Measurements from ENCODE around the gene WNT6. TPM values are rescaled to one million over a fixed set of nuclear protein-coding genes. Genes with fewer than 3 reads are reported as not detected.

Gene WNT6
- total RNA-seq, 1 experiment from 2014 or later: 0.33 TPM

- Histone ChIP-seq H3K79me2 (ENCODE audit: low read depth) (0 out of 2 replicates have a peak, but pooled peaks cover 3% of the 10 kb centered on the region), H2AFZ (no peak overlapping the region), H3K36me3 (ENCODE audit: low read depth) (no peaks in the 10 kb centered on the region), H3K4me2 (peak overlapping the region; percentile 72), H3F3A (ENCODE audit: insufficient read depth, low read depth) (peaks cover 16% of the 10 kb centered on the region; the same call in 1 of the 2 replicates), H3K9me2 (ENCODE audit: insufficient read depth) (no peaks in the 10 kb centered on the region), H3K9me3 (ENCODE audit: insufficient read depth, low read depth) (no peaks in the 10 kb centered on the region), H4K20me1 (ENCODE audit: insufficient read depth) (no peaks in the 10 kb centered on the region), H3K27ac (no peak overlapping the region), H3K4me3 (peak overlapping the region; percentile 52; the same call in 1 of the 2 replicates), H3K4me1 (replicated peaks; ENCODE audit: insufficient read depth) (peaks cover 20% of the 10 kb centered on the region), H3K27me3 (ENCODE audit: insufficient read depth, low read depth) (peaks cover 13% of the 10 kb centered on the region; the same call in 1 of the 2 replicates)
- no peak for TF ChIP-seq EZH2 (IDR thresholded peaks at IDR 0.05; ENCODE audit: low read depth)
- no peak for TF ChIP-seq CTCF (conservative IDR thresholded peaks at IDR 0.05)
- DNase-seq: no peak
- ChIA-PET CTCF (interaction anchor here (0.5 kb wide), 1 partner anchor 11 kb away, joined by 10 read pairs; no protein-coding TSS in a partner anchor), POLR2A (ENCODE audit: unreplicated experiment) (interaction anchor here (0.5 kb wide), 1 partner anchor 738 kb away, joined by 3 read pairs; no protein-coding TSS in a partner anchor)
- BruUV-seq (replicated peaks): no TSS peak
- intact Hi-C loops (cut with micrococcal nuclease; ENCODE audit: unreplicated experiment): no loop called here
Observed at GRCh38 chr2:218858671-218859555, 692 bp upstream of the WNT6 start.

GRCh38 chr2:218859988-218860831, 605 bp downstream of the WNT6 start:
- no peak for DNase-seq
- Histone ChIP-seq H3F3A (ENCODE audit: insufficient read depth, low read depth) (0 out of 2 replicates have a peak, but pooled peaks cover 9% of the 10 kb centered on the region), H3K27ac (no peak overlapping the region), H3K4me1 (replicated peaks; ENCODE audit: insufficient read depth) (peaks cover 15% of the 10 kb centered on the region), H3K27me3 (ENCODE audit: insufficient read depth, low read depth) (peaks cover 13% of the 10 kb centered on the region; the same call in 1 of the 2 replicates), H3K9me3 (ENCODE audit: insufficient read depth, low read depth) (no peaks in the 10 kb centered on the region), H2AFZ (peak overlapping the region; percentile 78; the same call in 1 of the 2 replicates), H3K4me3 (peak overlapping the region; percentile 61), H3K79me2 (ENCODE audit: low read depth) (0 out of 2 replicates have a peak, but pooled peaks cover 3% of the 10 kb centered on the region), H3K9me2 (ENCODE audit: insufficient read depth) (no peaks in the 10 kb centered on the region), H3K4me2 (peak overlapping the region; percentile 78), H4K20me1 (ENCODE audit: insufficient read depth) (no peaks in the 10 kb centered on the region), H3K36me3 (ENCODE audit: low read depth) (no peaks in the 10 kb centered on the region)
- intact Hi-C loops (cut with micrococcal nuclease; ENCODE audit: unreplicated experiment): no loop called here
- CTCF ChIA-PET: interaction anchor here (0.7 kb wide), 1 partner anchor 16 kb away, joined by 3 read pairs; no protein-coding TSS in a partner anchor
- BruUV-seq (replicated peaks): no TSS peak
- TF ChIP-seq CTCF (conservative IDR thresholded peaks at IDR 0.05): no peak
- TF ChIP-seq EZH2 (IDR thresholded peaks at IDR 0.05; ENCODE audit: low read depth): no peak
- POLR2A ChIA-PET (ENCODE audit: unreplicated experiment): interaction anchor here (0.6 kb wide), 1 partner anchor 538 kb away, joined by 3 read pairs; no protein-coding TSS in a partner anchor

GRCh38 chr2:218860950-218861381, 1.4 kb downstream of the WNT6 start:
- H4K20me1 ChIP-seq (ENCODE audit: insufficient read depth): no peaks in the 10 kb centered on the region
- no peak overlapping the region for H3K27ac ChIP-seq
- no peak for TF ChIP-seq EZH2 (IDR thresholded peaks at IDR 0.05; ENCODE audit: low read depth)
- TF ChIP-seq CTCF (conservative IDR thresholded peaks at IDR 0.05): no peak
- H3K36me3 ChIP-seq (ENCODE audit: low read depth): no peaks in the 10 kb centered on the region
- H3K4me1 ChIP-seq (replicated peaks; ENCODE audit: insufficient read depth): peaks cover 15% of the 10 kb centered on the region
- no peak for DNase-seq
- no peak overlapping the region for H3K4me2 ChIP-seq
- 0 out of 2 replicates have a peak, but pooled peaks cover 3% of the 10 kb centered on the region for H3K79me2 ChIP-seq (ENCODE audit: low read depth)
- no peak overlapping the region for H2AFZ ChIP-seq
- intact Hi-C loops (cut with micrococcal nuclease; ENCODE audit: unreplicated experiment): no loop called here
- H3K4me3 ChIP-seq: no peak overlapping the region
- H3K9me2 ChIP-seq (ENCODE audit: insufficient read depth): no peaks in the 10 kb centered on the region
- no TSS peak for BruUV-seq (replicated peaks)
- POLR2A ChIA-PET (ENCODE audit: unreplicated experiment): interaction anchor here (0.6 kb wide), 1 partner anchor 538 kb away, joined by 3 read pairs; no protein-coding TSS in a partner anchor
- no peaks in the 10 kb centered on the region for H3K9me3 ChIP-seq (ENCODE audit: insufficient read depth, low read depth)
- 0 out of 2 replicates have a peak, but pooled peaks cover 9% of the 10 kb centered on the region for H3F3A ChIP-seq (ENCODE audit: insufficient read depth, low read depth)
- CTCF ChIA-PET: interaction anchor here (0.7 kb wide), 1 partner anchor 15 kb away, joined by 3 read pairs; no protein-coding TSS in a partner anchor
- peaks cover 13% of the 10 kb centered on the region; the same call in 1 of the 2 replicates for H3K27me3 ChIP-seq (ENCODE audit: insufficient read depth, low read depth)

All from PC-9 (cell line).